ENCODE measurements around the gene LRRC3B.

- TF ChIP-seq, protein P1, sequence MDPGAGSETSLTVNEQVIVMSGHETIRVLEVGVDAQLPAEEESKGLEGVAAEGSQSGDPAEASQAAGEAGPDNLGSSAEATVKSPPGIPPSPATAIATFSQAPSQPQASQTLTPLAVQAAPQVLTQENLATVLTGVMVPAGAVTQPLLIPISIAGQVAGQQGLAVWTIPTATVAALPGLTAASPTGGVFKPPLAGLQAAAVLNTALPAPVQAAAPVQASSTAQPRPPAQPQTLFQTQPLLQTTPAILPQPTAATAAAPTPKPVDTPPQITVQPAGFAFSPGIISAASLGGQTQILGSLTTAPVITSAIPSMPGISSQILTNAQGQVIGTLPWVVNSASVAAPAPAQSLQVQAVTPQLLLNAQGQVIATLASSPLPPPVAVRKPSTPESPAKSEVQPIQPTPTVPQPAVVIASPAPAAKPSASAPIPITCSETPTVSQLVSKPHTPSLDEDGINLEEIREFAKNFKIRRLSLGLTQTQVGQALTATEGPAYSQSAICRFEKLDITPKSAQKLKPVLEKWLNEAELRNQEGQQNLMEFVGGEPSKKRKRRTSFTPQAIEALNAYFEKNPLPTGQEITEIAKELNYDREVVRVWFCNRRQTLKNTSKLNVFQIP (CRISPR knock-in tag; IDR thresholded peaks at IDR 0.05; ENCODE audit: borderline replicate concordance, low read depth), result no peak
- TF ChIP-seq PPARA (CRISPR knock-in tag; IDR thresholded peaks at IDR 0.05; ENCODE audit: borderline replicate concordance) (no peak), ZFP30 (CRISPR knock-in tag; IDR thresholded peaks at IDR 0.05) (no peak), CSDC2 (CRISPR knock-in tag; IDR thresholded peaks at IDR 0.05) (no peak), RARB (CRISPR knock-in tag; IDR thresholded peaks at IDR 0.05) (no peak), ZNF70 (CRISPR knock-in tag; IDR thresholded peaks at IDR 0.05) (no peak), ZC3H10 (CRISPR knock-in tag; IDR thresholded peaks at IDR 0.05) (no peak), ZFP3 (CRISPR knock-in tag; IDR thresholded peaks at IDR 0.05) (no peak), ESRRG (CRISPR knock-in tag; IDR thresholded peaks at IDR 0.05) (no peak)
- TF ChIP-seq, protein P2, sequence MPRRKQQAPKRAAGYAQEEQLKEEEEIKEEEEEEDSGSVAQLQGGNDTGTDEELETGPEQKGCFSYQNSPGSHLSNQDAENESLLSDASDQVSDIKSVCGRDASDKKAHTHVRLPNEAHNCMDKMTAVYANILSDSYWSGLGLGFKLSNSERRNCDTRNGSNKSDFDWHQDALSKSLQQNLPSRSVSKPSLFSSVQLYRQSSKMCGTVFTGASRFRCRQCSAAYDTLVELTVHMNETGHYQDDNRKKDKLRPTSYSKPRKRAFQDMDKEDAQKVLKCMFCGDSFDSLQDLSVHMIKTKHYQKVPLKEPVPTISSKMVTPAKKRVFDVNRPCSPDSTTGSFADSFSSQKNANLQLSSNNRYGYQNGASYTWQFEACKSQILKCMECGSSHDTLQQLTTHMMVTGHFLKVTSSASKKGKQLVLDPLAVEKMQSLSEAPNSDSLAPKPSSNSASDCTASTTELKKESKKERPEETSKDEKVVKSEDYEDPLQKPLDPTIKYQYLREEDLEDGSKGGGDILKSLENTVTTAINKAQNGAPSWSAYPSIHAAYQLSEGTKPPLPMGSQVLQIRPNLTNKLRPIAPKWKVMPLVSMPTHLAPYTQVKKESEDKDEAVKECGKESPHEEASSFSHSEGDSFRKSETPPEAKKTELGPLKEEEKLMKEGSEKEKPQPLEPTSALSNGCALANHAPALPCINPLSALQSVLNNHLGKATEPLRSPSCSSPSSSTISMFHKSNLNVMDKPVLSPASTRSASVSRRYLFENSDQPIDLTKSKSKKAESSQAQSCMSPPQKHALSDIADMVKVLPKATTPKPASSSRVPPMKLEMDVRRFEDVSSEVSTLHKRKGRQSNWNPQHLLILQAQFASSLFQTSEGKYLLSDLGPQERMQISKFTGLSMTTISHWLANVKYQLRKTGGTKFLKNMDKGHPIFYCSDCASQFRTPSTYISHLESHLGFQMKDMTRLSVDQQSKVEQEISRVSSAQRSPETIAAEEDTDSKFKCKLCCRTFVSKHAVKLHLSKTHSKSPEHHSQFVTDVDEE (CRISPR knock-in tag; IDR thresholded peaks at IDR 0.05), result no peak
These were observed 29.6 kb downstream of the LRRC3B start for GRCh38 chr3:26652164-26652563.

Measured in SK-N-SH treated with all-trans-retinoic acid at 6 μM for 48 hours (cell line).